ENCODE measurements around the gene SLC16A4.

The SLC16A4 gene

DNA sequence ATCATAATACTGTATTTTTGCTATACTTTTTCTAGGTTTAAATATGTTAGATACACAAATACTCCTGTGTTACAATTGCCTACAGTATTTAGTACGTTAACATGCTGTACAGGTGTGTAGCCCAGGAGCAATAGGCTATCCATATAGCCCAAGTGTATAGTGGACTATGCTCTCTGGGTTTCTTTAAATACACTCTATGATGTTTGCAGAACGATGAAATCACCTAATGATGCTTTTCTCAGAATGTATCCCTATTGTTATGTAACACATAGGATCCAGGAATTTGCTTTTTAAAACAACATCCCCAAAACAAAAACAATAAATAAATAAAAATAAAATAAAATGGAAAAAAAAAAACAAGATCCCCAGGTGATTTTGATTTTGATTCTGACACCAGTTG, 69.8 kb downstream of the SLC16A4 start:
- DNase-seq = no peak

DNA sequence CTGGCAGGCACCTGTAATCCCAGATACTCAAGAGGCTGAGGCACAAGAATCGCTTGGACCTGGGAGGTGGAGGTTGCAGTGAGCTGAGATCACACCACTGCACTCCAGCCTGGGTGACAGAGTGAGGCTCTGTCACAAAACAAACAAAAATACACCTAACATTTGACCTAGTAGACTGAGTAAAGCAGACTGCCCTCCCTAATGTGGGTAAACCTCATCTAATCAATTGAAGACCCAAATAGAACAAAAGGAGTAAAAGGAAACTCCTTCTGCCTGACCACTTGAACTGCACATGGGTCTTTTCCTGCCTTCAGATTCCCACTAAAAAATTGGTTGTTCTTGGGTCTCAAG, 70.7 kb downstream of the SLC16A4 start:
- no peak for DNase-seq

DNA sequence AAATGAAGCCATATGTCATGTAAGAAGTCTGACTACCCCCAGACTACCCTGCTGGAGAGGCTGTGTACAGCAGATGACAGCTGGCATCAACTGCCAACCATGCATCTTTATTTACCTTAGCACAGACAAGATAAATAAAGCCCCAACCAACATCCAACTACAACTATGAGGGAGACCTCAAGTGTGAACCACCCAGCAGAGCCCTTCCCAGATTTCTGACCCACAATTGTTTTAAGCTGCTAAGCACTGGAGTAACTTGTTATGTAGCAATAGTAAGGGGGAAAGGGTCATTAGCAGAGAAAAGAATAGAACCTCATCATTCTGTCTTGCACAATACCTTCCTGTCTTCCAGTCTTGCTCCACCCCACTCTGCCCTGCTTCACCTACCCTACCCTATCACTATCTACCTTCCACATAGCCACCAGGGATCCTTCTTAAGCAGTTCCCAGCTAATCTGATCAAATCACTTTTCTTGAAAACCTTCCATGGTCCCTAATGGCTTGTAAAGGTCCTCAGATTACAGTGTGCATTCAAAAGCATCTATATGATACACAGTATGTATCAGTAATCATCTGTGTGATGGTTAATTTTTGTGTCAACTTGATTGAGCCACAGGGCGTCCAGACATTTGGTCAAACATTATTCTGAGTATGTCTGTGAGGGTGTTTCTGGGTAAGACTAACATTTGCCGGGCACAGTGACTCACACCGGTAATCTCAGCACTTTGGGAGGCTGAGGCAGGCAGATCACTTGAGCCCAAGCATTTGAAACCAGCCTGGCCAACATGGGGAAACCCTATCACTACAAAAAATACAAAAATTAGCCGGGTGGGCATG, 71.3 kb downstream of the SLC16A4 start:
- DNase-seq = no peak

DNA sequence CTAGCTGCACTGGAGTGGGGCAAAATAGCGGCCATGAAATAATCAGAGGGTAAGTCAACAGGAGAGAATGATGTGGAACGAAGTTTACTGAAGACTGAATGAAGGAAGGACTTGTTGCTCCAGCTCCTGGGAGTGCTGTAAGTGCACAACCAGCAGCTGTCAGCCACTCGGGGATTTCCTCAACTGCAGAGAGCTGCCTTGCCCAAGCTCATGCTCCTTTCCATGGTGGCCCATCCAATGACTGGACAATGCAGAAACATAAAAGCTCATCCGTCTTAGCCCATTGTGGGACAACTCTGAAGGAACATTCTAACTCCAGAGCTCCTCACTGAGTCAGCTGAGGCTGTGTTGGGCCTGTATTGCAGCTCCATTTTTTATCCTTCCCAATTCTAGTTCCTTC, 72.8 kb downstream of the SLC16A4 start:
- no peak for DNase-seq

DNA sequence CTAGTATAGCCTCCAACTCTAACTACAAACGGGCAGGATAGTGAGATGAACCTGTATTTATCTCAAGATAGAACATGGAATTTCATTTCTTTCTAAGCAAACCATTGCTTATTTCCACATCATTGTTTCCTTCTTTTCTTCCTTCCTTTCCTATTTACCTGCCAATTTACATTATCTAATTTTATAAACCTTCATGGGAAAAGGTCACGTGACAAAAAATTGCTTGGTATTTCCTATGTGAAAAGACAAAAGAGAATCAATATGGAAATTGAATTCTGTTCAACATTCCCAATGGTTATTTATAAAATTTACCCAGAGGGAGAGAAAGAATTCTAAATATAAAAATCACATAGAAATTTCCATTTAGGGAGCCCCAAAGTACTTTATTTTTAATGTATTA, 74.1 kb downstream of the SLC16A4 start:
- no peak for DNase-seq

All from CD4-positive, alpha-beta T cell treated with Interleukin-17A for 4 hours (primary cell).